B cell (primary cell): Measurements from ENCODE around the gene LAMA3. TPM values are rescaled to one million over a fixed set of nuclear protein-coding genes. Genes with fewer than 3 reads are reported as not detected.

Source experiments
- ATAC-seq: fragments of 200-7000 bp; cut with Tn5 transposase; one replicate; pipeline ENCODE4 v1.10.0; 2021; ENCODE audit warnings: low read depth, mild to moderate bottlenecking, moderate number of reproducible peaks, moderate library complexity
- CTCF ChIA-PET: fragments of 350-600 bp; sonication (Branson Sonifier 250); formaldehyde crosslinking; loops from one replicate; lab custom pipeline; 2021; ENCODE audit warnings: antibody characterized with exemption, inconsistent platforms; lab: Charles Lee
- POLR2A ChIA-PET: fragments of 350-600 bp; sonication (Branson Sonifier 250); formaldehyde crosslinking; loops from one replicate; lab custom pipeline; 2021; ENCODE audit warnings: antibody characterized with exemption; lab: Charles Lee
- DNase-seq: peaks from one replicate; pipeline ENCODE4 v3.0.0; 2013
- H2AFZ ChIP-seq: 2 replicates; pipeline ENCODE4 v1.6.1; 2012; ENCODE audit warnings: mild to moderate bottlenecking, low read depth, low read length; ENCODE audit not compliant: insufficient read depth, poor library complexity, severe bottlenecking
- H3K27ac ChIP-seq, 2 donors: 1 replicate in 1 of 2; 2 replicates in 1 of 2; pipeline ENCODE4 v1.5.1; 2012 to 2013; ENCODE audit warnings: low read length in 2 of 2, mild to moderate bottlenecking in 2 of 2, moderate library complexity in 1 of 2
- H3K27me3 ChIP-seq, 4 experiments: fragments of 200-600 bp in 1 of 4; sonication (generic) in 1 of 4; replicated peaks in 1 of 4; 1 replicate in 2 of 4; 2 replicates in 2 of 4; pipeline versions ENCODE4 v1.6.1 to v1.7.0; 2013 to 2016; ENCODE audit warnings: low read length in 3 of 4, mild to moderate bottlenecking in 2 of 4, mixed read lengths in 1 of 4, moderate library complexity in 1 of 4; ENCODE audit not compliant: insufficient read depth in 4 of 4, control insufficient read depth in 3 of 4; ENCODE audit errors: control extremely low read depth in 1 of 4
- H3K36me3 ChIP-seq, 2 experiments: replicated peaks in 1 of 2; 1 replicate in 1 of 2; 2 replicates in 1 of 2; pipeline versions ENCODE4 v1.6.1 to v1.7.1; 2013; ENCODE audit warnings: low read length in 1 of 2; ENCODE audit not compliant: insufficient read depth in 2 of 2, control insufficient read depth in 1 of 2; ENCODE audit errors: control extremely low read depth in 1 of 2, extremely low read depth in 1 of 2
- H3K4me1 ChIP-seq, 2 donors: fragments of 200-600 bp in 1 of 2; sonication (generic) in 1 of 2; 1 replicate in 1 of 2; 2 replicates in 1 of 2; pipeline versions ENCODE4 v1.5.1 to v1.6.1; 2013 to 2017; ENCODE audit warnings: low read length in 2 of 2; ENCODE audit not compliant: control insufficient read depth in 2 of 2, insufficient read depth in 2 of 2
- H3K4me2 ChIP-seq: replicated peaks from 2 replicates; pipeline ENCODE3; 2012; ENCODE audit warnings: mild to moderate bottlenecking, low read depth, low read length; ENCODE audit not compliant: poor library complexity, severe bottlenecking
- H3K4me3 ChIP-seq, 5 experiments: fragments of 200-600 bp in 1 of 5; sonication (generic) in 1 of 5; 1 replicate in 3 of 5; 2 replicates in 2 of 5; pipeline versions ENCODE4 v1.5.1 to v1.7.0; 2011 to 2016; ENCODE audit warnings: low read length in 4 of 5, mild to moderate bottlenecking in 4 of 5, low read depth in 2 of 5, control low read depth in 1 of 5, moderate library complexity in 1 of 5; ENCODE audit not compliant: insufficient read depth in 1 of 5; ENCODE audit errors: control extremely low read depth in 1 of 5, extremely low read depth in 1 of 5
- H3K79me2 ChIP-seq: fragments of 200-600 bp; sonication (generic); one replicate; pipeline ENCODE4 v1.6.0; 2016; ENCODE audit warnings: low read length; ENCODE audit not compliant: control insufficient read depth, insufficient read depth
- H3K9ac ChIP-seq: fragments of 200-600 bp; sonication (generic); 2 replicates; pipeline ENCODE4 v1.6.1; 2017; ENCODE audit warnings: mild to moderate bottlenecking, low read length, moderate library complexity
- H3K9me3 ChIP-seq, 3 donors: one replicate each; pipeline versions ENCODE4 v1.6.1 to v1.7.1; 2013; ENCODE audit warnings: low read length in 2 of 3; ENCODE audit not compliant: control insufficient read depth in 2 of 3, insufficient read depth in 1 of 3; ENCODE audit errors: control extremely low read depth in 1 of 3
- H4K20me1 ChIP-seq: 2 replicates; pipeline ENCODE4 v1.6.0; 2012; ENCODE audit warnings: mild to moderate bottlenecking, low read length; ENCODE audit not compliant: insufficient read depth, control insufficient read depth, poor library complexity, severe bottlenecking
- H3K27ac Mint-ChIP-seq: one replicate; pipeline ENCODE4 v1.8.0; 2021; ENCODE audit warnings: mixed read lengths
- H3K27me3 Mint-ChIP-seq: one replicate; pipeline ENCODE4 v1.8.0; 2021; ENCODE audit warnings: mixed read lengths
- H3K4me1 Mint-ChIP-seq: one replicate; pipeline ENCODE4 v1.8.0; 2021; ENCODE audit warnings: mixed read lengths
- H3K4me3 Mint-ChIP-seq: one replicate; pipeline ENCODE4 v1.8.0; 2021; ENCODE audit warnings: mixed read lengths
- H3K9me3 Mint-ChIP-seq: one replicate; pipeline ENCODE4 v1.8.0; 2022; ENCODE audit warnings: mixed read lengths; ENCODE audit not compliant: insufficient read depth
- EZH2 ChIP-seq: IDR thresholded peaks from 2 replicates; pipeline ENCODE4 v1.6.1; 2012; ENCODE audit warnings: borderline replicate concordance, low read depth, mild to moderate bottlenecking, moderate library complexity, low read length; ENCODE audit not compliant: insufficient read depth, poor library complexity, severe bottlenecking
- WGBS: methylation state at CpG from one replicate; pipeline ENCODE4 v1.1.5; 2013; ENCODE audit warnings: missing lambda C conversion rate; ENCODE audit not compliant: insufficient coverage; 5-methylcytosine and 5-hydroxymethylcytosine counted together
- intact Hi-C: fragments of 100-400 bp; cut with micrococcal nuclease; formaldehyde crosslinking; loops from one replicate; pipeline ENCODE4 v1.10.0; 2022
- polyA plus RNA-seq: library from polyadenylated mRNA; depleted of rRNA; stranded (reverse); fragments of >200 nt; gene quantifications from 2 replicates; pipeline ENCODE4 v1.2.3, GENCODE V29; 2012
- total RNA-seq, 2 donors: library from RNA; stranded (reverse); fragments of 120-200 nt in 1 of 2; gene quantifications; 1 replicate in 1 of 2; 2 replicates in 1 of 2; pipeline versions ENCODE4 v1.2.3 to v1.2.4, GENCODE V29; 2013 to 2022
- TF ChIP-seq, protein P1 (sequence below): fragments of 200-600 bp; IDR thresholded peaks from one replicate; pipeline ENCODE4 v1.8.0; 2022; ENCODE audit warnings: antibody characterized with exemption, mild to moderate bottlenecking

Gene LAMA3
- total and polyA plus RNA-seq, 2 donors (not counting 1 experiment from before 2014, with no cell fraction given), result 0.03 to 0.32 TPM

DNA sequence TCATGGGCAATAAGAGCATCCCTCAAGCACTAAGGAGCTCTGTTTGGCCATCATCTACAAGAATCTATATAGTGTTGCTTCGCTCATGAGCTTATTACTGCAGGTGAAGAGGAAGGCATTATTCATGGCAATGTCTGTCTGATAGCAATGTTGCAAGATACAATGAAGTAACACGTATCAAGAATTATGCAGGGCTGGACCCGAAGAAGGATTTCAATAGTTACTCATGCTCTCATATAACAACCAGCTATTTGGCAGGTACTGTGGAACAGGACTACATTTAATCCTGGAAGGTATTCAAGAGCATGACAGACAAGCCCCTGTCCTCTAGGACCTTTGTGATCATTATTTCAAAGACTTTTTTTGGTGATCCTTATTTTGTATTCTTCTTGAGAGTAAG lies 109.6 kb downstream of the LAMA3 start:
- H3K4me1 ChIP-seq, result no peaks in the 10 kb centered on the region
- DNase-seq, result no peak
- H3K27me3 Mint-ChIP-seq, result peaks cover 14% of the 10 kb centered on the region
- no peak for ATAC-seq
- no peaks in the 10 kb centered on the region for H3K27me3 ChIP-seq
- H3K27ac ChIP-seq, result no peak overlapping the region
- no peak for TF ChIP-seq EZH2
- TF ChIP-seq, protein P1, sequence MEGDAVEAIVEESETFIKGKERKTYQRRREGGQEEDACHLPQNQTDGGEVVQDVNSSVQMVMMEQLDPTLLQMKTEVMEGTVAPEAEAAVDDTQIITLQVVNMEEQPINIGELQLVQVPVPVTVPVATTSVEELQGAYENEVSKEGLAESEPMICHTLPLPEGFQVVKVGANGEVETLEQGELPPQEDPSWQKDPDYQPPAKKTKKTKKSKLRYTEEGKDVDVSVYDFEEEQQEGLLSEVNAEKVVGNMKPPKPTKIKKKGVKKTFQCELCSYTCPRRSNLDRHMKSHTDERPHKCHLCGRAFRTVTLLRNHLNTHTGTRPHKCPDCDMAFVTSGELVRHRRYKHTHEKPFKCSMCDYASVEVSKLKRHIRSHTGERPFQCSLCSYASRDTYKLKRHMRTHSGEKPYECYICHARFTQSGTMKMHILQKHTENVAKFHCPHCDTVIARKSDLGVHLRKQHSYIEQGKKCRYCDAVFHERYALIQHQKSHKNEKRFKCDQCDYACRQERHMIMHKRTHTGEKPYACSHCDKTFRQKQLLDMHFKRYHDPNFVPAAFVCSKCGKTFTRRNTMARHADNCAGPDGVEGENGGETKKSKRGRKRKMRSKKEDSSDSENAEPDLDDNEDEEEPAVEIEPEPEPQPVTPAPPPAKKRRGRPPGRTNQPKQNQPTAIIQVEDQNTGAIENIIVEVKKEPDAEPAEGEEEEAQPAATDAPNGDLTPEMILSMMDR, result no peak
- no peaks in the 10 kb centered on the region for H4K20me1 ChIP-seq
- no peaks in the 10 kb centered on the region for H3K36me3 ChIP-seq
- H3K4me1 Mint-ChIP-seq, result no peaks in the 10 kb centered on the region
- ChIA-PET CTCF (no interaction called here), POLR2A (no interaction called here)
- no peaks in the 10 kb centered on the region for H3K9me3 ChIP-seq
- H3K9me3 Mint-ChIP-seq, result no peaks in the 10 kb centered on the region
- intact Hi-C loops, result no loop called here
- no peaks in the 10 kb centered on the region for H3K79me2 ChIP-seq
- no peak overlapping the region for H3K4me2 ChIP-seq
- H3K4me3 Mint-ChIP-seq, result no peak overlapping the region
- no peak overlapping the region for H3K27ac Mint-ChIP-seq
- H3K9ac ChIP-seq, result no peak overlapping the region
- no peak overlapping the region for H3K4me3 ChIP-seq
- no CpG with 5 or more reads among the region's 3 CpGs for WGBS
- H2AFZ ChIP-seq, result no peak overlapping the region

DNA sequence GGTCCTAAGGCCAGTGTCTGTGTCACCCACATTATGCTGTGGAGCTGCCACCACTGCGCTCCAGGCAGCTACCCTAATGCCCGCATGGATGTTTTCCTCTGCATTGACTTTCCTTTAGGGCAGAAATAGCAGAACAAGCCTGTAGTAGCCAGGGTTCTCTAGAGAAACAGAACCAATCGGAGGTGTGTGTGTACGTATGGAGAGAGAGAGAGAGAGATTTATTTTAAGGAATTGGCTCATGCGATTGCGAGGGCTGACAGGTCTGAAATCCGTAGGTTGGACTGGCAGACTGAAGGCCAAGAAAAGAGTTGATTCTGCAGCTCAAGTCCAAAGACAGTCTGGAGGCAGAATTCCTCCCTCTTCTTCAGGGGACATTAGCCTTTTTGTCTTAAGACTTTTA lies 110.3 kb downstream of the LAMA3 start:
- whole genome bisulfite sequencing, result 95% methylated on average over 7 of the region's 7 CpGs
- CTCF ChIA-PET, result no interaction called here
- no peaks in the 10 kb centered on the region for H3K4me1 Mint-ChIP-seq
- H2AFZ ChIP-seq, result no peak overlapping the region
- H3K36me3 ChIP-seq, result no peaks in the 10 kb centered on the region
- no peaks in the 10 kb centered on the region for H3K4me1 ChIP-seq
- TF ChIP-seq, protein P1, result no peak
- no peak for TF ChIP-seq EZH2
- H3K4me3 ChIP-seq, result no peak overlapping the region
- ATAC-seq (no peak), DNase-seq (no peak)
- no peaks in the 10 kb centered on the region for H3K9me3 Mint-ChIP-seq
- no peak overlapping the region for H3K4me3 Mint-ChIP-seq
- H3K27ac Mint-ChIP-seq, result no peak overlapping the region
- H3K9ac ChIP-seq, result no peak overlapping the region
- no peaks in the 10 kb centered on the region for H3K9me3 ChIP-seq
- no peaks in the 10 kb centered on the region for H3K79me2 ChIP-seq
- H4K20me1 ChIP-seq, result no peaks in the 10 kb centered on the region
- no peak overlapping the region for H3K4me2 ChIP-seq
- H3K27me3 Mint-ChIP-seq, result peaks cover 14% of the 10 kb centered on the region
- intact Hi-C loops, result no loop called here
- POLR2A ChIA-PET, result no interaction called here
- H3K27ac ChIP-seq, result no peak overlapping the region
- H3K27me3 ChIP-seq, result no peaks in the 10 kb centered on the region
